Brain microvascular endothelial cell (primary cell): ENCODE results near the gene HHAT.

Source experiments
- DNase-seq: peaks from one replicate; pipeline ENCODE4 v3.0.0-alpha.2; 2020
- H3K27ac ChIP-seq: fragments of 250-450 bp; sonication (Bioruptor Pico); 2 replicates; pipeline ENCODE4 v1.5.1; 2020; ENCODE audit warnings: mild to moderate bottlenecking, moderate library complexity
- H3K27me3 ChIP-seq: fragments of 250-450 bp; sonication (Bioruptor Pico); replicated peaks from 2 replicates; pipeline ENCODE4 v1.5.1; 2020; ENCODE audit warnings: mild to moderate bottlenecking
- H3K36me3 ChIP-seq: fragments of 250-450 bp; sonication (Bioruptor Pico); replicated peaks from 2 replicates; pipeline ENCODE4 v1.5.1; 2020; ENCODE audit warnings: mild to moderate bottlenecking
- H3K4me3 ChIP-seq: 2 replicates; pipeline ENCODE4 v1.5.1; 2011; ENCODE audit warnings: low read depth, mild to moderate bottlenecking, control low read depth, low read length, moderate library complexity
- in situ Hi-C: cut with HindIII; loops from 2 replicates; pipeline ENCODE4 v1.10.0; 2017; ENCODE audit warnings: low sequenced_read_pairs, low pct_ligation_motif_present
- TF ChIP-seq, protein P1 (sequence below): IDR thresholded peaks from 2 replicates; pipeline ENCODE4 v1.5.1; 2011; ENCODE audit warnings: low read depth, mild to moderate bottlenecking, moderate library complexity, low read length, control low read depth, inconsistent platforms; ENCODE audit errors: missing control alignments

The HHAT gene

DNA sequence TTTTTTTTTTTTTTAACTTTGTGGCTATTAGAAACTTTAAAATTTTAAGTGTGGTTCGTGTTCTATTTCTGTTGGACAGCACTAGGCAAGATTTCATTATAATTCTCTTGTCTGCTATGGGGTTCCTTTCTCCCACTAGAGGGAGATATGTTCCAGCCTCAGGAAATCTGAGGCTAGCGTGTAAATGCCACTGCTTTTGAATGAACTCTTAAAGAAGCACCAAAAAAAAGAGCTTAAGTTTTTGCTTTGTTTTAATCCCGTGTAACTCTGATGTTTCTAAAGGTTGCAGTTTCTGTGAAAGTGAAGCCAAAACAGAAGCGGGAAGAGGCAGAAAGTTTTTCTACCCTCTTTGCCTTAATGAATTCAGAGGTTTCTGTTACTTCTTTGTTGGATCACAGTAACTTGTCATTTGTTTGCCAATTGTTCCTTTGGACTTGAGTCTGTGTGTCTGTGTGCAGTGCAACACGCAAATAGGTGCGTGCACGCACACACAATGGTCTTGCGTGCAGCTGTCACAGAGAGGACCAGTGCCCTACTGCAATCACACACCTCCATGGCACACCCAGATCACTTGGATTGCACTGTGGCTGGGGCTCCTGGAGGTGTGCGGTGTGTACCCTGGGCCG lies 32.3 kb downstream of the HHAT start:
- peak; percentile 37 for DNase-seq
- TF ChIP-seq, protein P1, sequence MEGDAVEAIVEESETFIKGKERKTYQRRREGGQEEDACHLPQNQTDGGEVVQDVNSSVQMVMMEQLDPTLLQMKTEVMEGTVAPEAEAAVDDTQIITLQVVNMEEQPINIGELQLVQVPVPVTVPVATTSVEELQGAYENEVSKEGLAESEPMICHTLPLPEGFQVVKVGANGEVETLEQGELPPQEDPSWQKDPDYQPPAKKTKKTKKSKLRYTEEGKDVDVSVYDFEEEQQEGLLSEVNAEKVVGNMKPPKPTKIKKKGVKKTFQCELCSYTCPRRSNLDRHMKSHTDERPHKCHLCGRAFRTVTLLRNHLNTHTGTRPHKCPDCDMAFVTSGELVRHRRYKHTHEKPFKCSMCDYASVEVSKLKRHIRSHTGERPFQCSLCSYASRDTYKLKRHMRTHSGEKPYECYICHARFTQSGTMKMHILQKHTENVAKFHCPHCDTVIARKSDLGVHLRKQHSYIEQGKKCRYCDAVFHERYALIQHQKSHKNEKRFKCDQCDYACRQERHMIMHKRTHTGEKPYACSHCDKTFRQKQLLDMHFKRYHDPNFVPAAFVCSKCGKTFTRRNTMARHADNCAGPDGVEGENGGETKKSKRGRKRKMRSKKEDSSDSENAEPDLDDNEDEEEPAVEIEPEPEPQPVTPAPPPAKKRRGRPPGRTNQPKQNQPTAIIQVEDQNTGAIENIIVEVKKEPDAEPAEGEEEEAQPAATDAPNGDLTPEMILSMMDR, result peak; percentile 80
- H3K27me3 ChIP-seq, result no peaks in the 10 kb centered on the region

DNA sequence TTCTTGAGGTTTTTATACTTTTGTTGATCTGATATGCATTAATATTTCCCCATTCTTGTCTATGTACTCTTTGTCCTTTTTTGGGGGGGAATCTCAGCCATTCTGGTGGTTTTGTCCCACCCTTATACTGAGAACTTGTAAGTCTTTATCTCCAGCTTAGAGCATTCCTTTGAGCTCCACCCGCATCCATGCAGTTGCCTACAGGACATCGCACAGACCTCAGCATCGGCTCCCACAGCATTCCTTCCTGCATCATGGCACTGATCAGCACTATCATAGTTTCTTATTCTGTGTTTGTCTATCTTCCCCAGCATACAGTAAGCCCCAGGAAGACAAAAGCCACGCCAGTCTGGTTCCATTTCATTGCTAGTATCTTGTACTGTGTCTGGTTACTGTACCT lies 33.0 kb downstream of the HHAT start:
- TF ChIP-seq, protein P1, result no peak
- no peaks in the 10 kb centered on the region for H3K27me3 ChIP-seq
- no peaks in the 10 kb centered on the region for H3K36me3 ChIP-seq
- in situ Hi-C loops, result no loop called here
- H3K4me3 ChIP-seq, result no peak overlapping the region
- no peak overlapping the region for H3K27ac ChIP-seq
- no peak for DNase-seq

More for the DNA sequence above, 32.3 kb downstream of the HHAT start:
- Histone ChIP-seq H3K4me3 (no peak overlapping the region), H3K27ac (no peak overlapping the region), H3K36me3 (no peaks in the 10 kb centered on the region)
- in situ Hi-C loops, result no loop called here

DNA sequence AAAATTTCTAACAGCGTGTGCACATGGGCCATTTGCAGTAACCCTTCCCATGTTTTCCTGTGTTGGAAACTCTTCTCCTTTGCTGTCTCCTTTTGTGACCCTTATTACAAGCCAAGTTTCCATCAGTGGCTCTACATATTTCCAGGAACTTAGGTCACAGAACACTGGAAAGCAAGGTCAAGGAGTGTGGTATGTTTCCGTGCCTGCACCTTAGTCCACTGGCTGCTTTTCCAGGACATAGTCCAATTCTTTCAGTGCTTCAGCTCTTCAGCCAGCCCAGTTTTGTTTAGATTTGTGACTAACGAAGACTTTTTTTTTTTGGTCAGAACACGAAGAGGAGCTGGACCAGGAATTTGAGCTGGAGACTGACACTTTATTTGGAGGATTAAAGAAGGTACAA lies 33.8 kb downstream of the HHAT start:
- Histone ChIP-seq H3K27me3 (no peaks in the 10 kb centered on the region), H3K36me3 (no peaks in the 10 kb centered on the region), H3K4me3 (no peak overlapping the region), H3K27ac (no peak overlapping the region)
- TF ChIP-seq, protein P1, result no peak
- in situ Hi-C loops, result no loop called here
- DNase-seq, result no peak

GRCh38 chr1:210363119-210363518 lies 34.4 kb downstream of the HHAT start:
- TF ChIP-seq, protein P1, result no peak
- Histone ChIP-seq H3K4me3 (no peak overlapping the region), H3K36me3 (no peaks in the 10 kb centered on the region), H3K27ac (no peak overlapping the region), H3K27me3 (no peaks in the 10 kb centered on the region)
- DNase-seq, result no peak
- in situ Hi-C loops, result no loop called here

DNA sequence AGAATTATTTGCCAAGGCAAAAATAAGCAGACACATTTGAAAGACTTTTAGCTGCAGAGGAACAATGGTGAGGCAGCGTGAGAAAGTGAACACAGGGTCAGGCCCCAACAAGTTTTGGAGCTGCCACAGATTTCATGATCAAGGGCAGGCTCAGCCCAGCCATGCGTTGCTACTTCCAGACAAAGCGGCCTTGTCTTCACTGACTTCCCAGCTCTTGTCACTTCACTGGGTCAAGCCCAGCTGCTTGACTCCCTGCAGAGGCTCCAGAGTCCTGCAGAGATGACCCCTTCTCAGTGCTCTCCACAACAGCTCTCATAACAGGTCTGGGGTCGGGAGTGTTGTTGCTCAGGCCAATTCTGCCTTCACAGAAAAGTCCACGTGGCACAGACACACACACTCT lies 35.8 kb downstream of the HHAT start:
- in situ Hi-C loops, result no loop called here
- H3K4me3 ChIP-seq, result no peak overlapping the region
- H3K27me3 ChIP-seq, result no peaks in the 10 kb centered on the region
- H3K36me3 ChIP-seq, result no peaks in the 10 kb centered on the region
- no peak overlapping the region for H3K27ac ChIP-seq
- no peak for DNase-seq
- TF ChIP-seq, protein P1, result no peak

GRCh38 chr1:210366767-210367166 lies 38.1 kb downstream of the HHAT start:
- Histone ChIP-seq H3K27me3 (no peaks in the 10 kb centered on the region), H3K27ac (no peak overlapping the region), H3K36me3 (no peaks in the 10 kb centered on the region), H3K4me3 (no peak overlapping the region)
- DNase-seq, result no peak
- TF ChIP-seq, protein P1, result no peak
- in situ Hi-C loops, result no loop called here
